ENCODE data around the gene RFX4. TPM values are rescaled to one million over a fixed set of nuclear protein-coding genes. Genes with fewer than 3 reads are reported as not detected.

Gene RFX4
- total RNA-seq, 4 donors from 2014 or later: not detected

GRCh38 chr12:106732890-106733289 lies 150.1 kb downstream of the RFX4 start:
- Histone ChIP-seq H3K36me3 (no peaks in the 10 kb centered on the region), H3K27ac (no peak overlapping the region), H3K27me3 (no peaks in the 10 kb centered on the region), H3K9me3 (no peaks in the 10 kb centered on the region), H3K4me3 (no peak overlapping the region), H3K4me1 (no peaks in the 10 kb centered on the region)
- no peak for ATAC-seq
- in situ Hi-C loops (cut with MboI; ENCODE audit: low sequenced_read_pairs in 4 of 4): no loop called here
- intact Hi-C loops (cut with DNase I; ENCODE audit: low total_unique reads): no loop called here
- TF ChIP-seq CTCF (IDR thresholded peaks at IDR 0.05 in 4 of 5, conservative IDR thresholded peaks at IDR 0.05 in 1 of 5) (no peak), POLR2A (IDR thresholded peaks at IDR 0.05) (no peak)
- no peak for DNase-seq

GRCh38 chr12:106733660-106734059 lies 150.9 kb downstream of the RFX4 start:
- in situ Hi-C loops (cut with MboI; ENCODE audit: low sequenced_read_pairs in 4 of 4) (no loop called here), intact Hi-C loops (cut with DNase I; ENCODE audit: low total_unique reads) (no loop called here)
- Histone ChIP-seq H3K27ac (no peak overlapping the region), H3K36me3 (no peaks in the 10 kb centered on the region), H3K9me3 (no peaks in the 10 kb centered on the region), H3K4me1 (no peaks in the 10 kb centered on the region), H3K4me3 (no peak overlapping the region), H3K27me3 (no peaks in the 10 kb centered on the region)
- TF ChIP-seq POLR2A (IDR thresholded peaks at IDR 0.05): no peak
- TF ChIP-seq CTCF (IDR thresholded peaks at IDR 0.05 in 4 of 5, conservative IDR thresholded peaks at IDR 0.05 in 1 of 5): no peak
- no peak for DNase-seq
- ATAC-seq: no peak

GRCh38 chr12:106736051-106736957 lies 153.5 kb downstream of the RFX4 start:
- H3K27me3 ChIP-seq: no peaks in the 10 kb centered on the region
- intact Hi-C loops (cut with DNase I; ENCODE audit: low total_unique reads): loop anchor here (5.0 kb wide), 1 partner anchor 106 kb away; no protein-coding TSS in a partner anchor
- no peak for TF ChIP-seq POLR2A (IDR thresholded peaks at IDR 0.05)
- no peak for TF ChIP-seq CTCF (IDR thresholded peaks at IDR 0.05 in 4 of 5, conservative IDR thresholded peaks at IDR 0.05 in 1 of 5)
- no peak overlapping the region for H3K4me3 ChIP-seq
- DNase-seq (no peak), ATAC-seq (no peak)
- H3K27ac ChIP-seq: no peak overlapping the region
- H3K9me3 ChIP-seq: no peaks in the 10 kb centered on the region
- in situ Hi-C loops (cut with MboI; ENCODE audit: low sequenced_read_pairs in 4 of 4): no loop called here
- no peaks in the 10 kb centered on the region for H3K4me1 ChIP-seq
- no peaks in the 10 kb centered on the region for H3K36me3 ChIP-seq

GRCh38 chr12:106739318-106739717 lies 156.5 kb downstream of the RFX4 start:
- no peaks in the 10 kb centered on the region for H3K9me3 ChIP-seq
- H3K36me3 ChIP-seq: no peaks in the 10 kb centered on the region
- no peaks in the 10 kb centered on the region for H3K27me3 ChIP-seq
- in situ Hi-C loops (cut with MboI; ENCODE audit: low sequenced_read_pairs in 4 of 4) (no loop called here), intact Hi-C loops (cut with DNase I; ENCODE audit: low total_unique reads) (loop anchor here (5.0 kb wide), 1 partner anchor 103 kb away; no protein-coding TSS in a partner anchor)
- DNase-seq (no peak), ATAC-seq (no peak)
- no peak overlapping the region for H3K4me3 ChIP-seq
- no peak overlapping the region for H3K27ac ChIP-seq
- H3K4me1 ChIP-seq: no peaks in the 10 kb centered on the region
- TF ChIP-seq POLR2A (IDR thresholded peaks at IDR 0.05) (no peak), CTCF (IDR thresholded peaks at IDR 0.05 in 4 of 5, conservative IDR thresholded peaks at IDR 0.05 in 1 of 5) (no peak)

Measured in gastrocnemius medialis (tissue), 4 donors.